NCI-H1436 treated with DMSO at 0.1 percent for 48 hours (cell line): ENCODE results near the gene DSCAML1.

Experiments
- DNase-seq: peaks from one replicate; lab custom pipeline; 2025; lab: John Stamatoyannopoulos, UW

The DSCAML1 gene

GRCh38 chr11:117519170-117519569 is 277.8 kb downstream of the DSCAML1 start:
- no peak for DNase-seq

- DNase-seq, result no peak
Measured at GRCh38 chr11:117518455-117518854, 278.6 kb downstream of the DSCAML1 start.

- no peak for DNase-seq
Measured at GRCh38 chr11:117517097-117517496, 279.9 kb downstream of the DSCAML1 start.

- no peak for DNase-seq
Measured at GRCh38 chr11:117515892-117516787, 280.9 kb downstream of the DSCAML1 start.

GRCh38 chr11:117514256-117514655 is 282.8 kb downstream of the DSCAML1 start:
- no peak for DNase-seq

GRCh38 chr11:117513666-117514065 is 283.4 kb downstream of the DSCAML1 start:
- no peak for DNase-seq

- DNase-seq, result no peak
Measured at GRCh38 chr11:117511931-117512539, 285.0 kb downstream of the DSCAML1 start.

GRCh38 chr11:117511483-117511930 is 285.5 kb downstream of the DSCAML1 start:
- DNase-seq, result no peak

- DNase-seq, result no peak
Measured at GRCh38 chr11:117510646-117511045, 286.4 kb downstream of the DSCAML1 start.

GRCh38 chr11:117509543-117509942 is 287.5 kb downstream of the DSCAML1 start:
- no peak for DNase-seq

GRCh38 chr11:117506971-117507370 is 290.0 kb downstream of the DSCAML1 start:
- no peak for DNase-seq

- DNase-seq, result no peak
Measured at GRCh38 chr11:117505285-117505970, 291.6 kb downstream of the DSCAML1 start.

- DNase-seq, result no peak
Measured at GRCh38 chr11:117502779-117503100, 294.3 kb downstream of the DSCAML1 start.

GRCh38 chr11:117502015-117502778 is 294.8 kb downstream of the DSCAML1 start:
- DNase-seq, result no peak

- DNase-seq, result no peak
Measured at GRCh38 chr11:117501237-117501898, 295.6 kb downstream of the DSCAML1 start.

GRCh38 chr11:117498791-117499190 is 298.2 kb downstream of the DSCAML1 start:
- DNase-seq, result peak; percentile 24

- DNase-seq, result no peak
Measured at GRCh38 chr11:117497206-117497951, 299.6 kb downstream of the DSCAML1 start.

- peak; percentile 12 for DNase-seq
Measured at GRCh38 chr11:117495357-117495756, 301.7 kb downstream of the DSCAML1 start.

- peak; percentile 41 for DNase-seq
Measured at GRCh38 chr11:117492578-117493251, 304.3 kb downstream of the DSCAML1 start.

GRCh38 chr11:117490911-117491310 is 306.1 kb downstream of the DSCAML1 start:
- DNase-seq, result no peak
